GM10266 (cell line): ENCODE data around the gene SRSF12.

Source experiments
- DNase-seq: peaks from one replicate; pipeline ENCODE4 v3.0.0; 2012; ENCODE audit errors: extremely low spot score
- CTCF ChIP-seq: IDR thresholded peaks from 2 replicates; pipeline ENCODE4 v1.5.1; 2012; ENCODE audit warnings: mild to moderate bottlenecking, low read depth; ENCODE audit not compliant: control insufficient read depth, insufficient read depth; ENCODE audit errors: missing control alignments

SRSF12 gene

GRCh38 chr6:89059227-89059626 lies 58.6 kb downstream of the SRSF12 start:
- TF ChIP-seq CTCF, result no peak
- DNase-seq, result no peak

GRCh38 chr6:89058627-89059026 lies 59.2 kb downstream of the SRSF12 start:
- TF ChIP-seq CTCF, result no peak
- DNase-seq, result no peak

GRCh38 chr6:89057759-89058158 lies 60.1 kb downstream of the SRSF12 start:
- TF ChIP-seq CTCF, result no peak
- no peak for DNase-seq

GRCh38 chr6:89054208-89054607 lies 63.7 kb downstream of the SRSF12 start:
- no peak for TF ChIP-seq CTCF
- no peak for DNase-seq

GRCh38 chr6:89051676-89052075 lies 66.2 kb downstream of the SRSF12 start:
- DNase-seq, result no peak
- TF ChIP-seq CTCF, result no peak

- TF ChIP-seq CTCF, result no peak
- DNase-seq, result no peak
Observed at GRCh38 chr6:89050697-89051096, 67.2 kb downstream of the SRSF12 start.

GRCh38 chr6:89050155-89050554 lies 67.7 kb downstream of the SRSF12 start:
- TF ChIP-seq CTCF, result no peak
- DNase-seq, result no peak
